ENCODE measurements around the gene KIAA1217.

KIAA1217 gene

DNA sequence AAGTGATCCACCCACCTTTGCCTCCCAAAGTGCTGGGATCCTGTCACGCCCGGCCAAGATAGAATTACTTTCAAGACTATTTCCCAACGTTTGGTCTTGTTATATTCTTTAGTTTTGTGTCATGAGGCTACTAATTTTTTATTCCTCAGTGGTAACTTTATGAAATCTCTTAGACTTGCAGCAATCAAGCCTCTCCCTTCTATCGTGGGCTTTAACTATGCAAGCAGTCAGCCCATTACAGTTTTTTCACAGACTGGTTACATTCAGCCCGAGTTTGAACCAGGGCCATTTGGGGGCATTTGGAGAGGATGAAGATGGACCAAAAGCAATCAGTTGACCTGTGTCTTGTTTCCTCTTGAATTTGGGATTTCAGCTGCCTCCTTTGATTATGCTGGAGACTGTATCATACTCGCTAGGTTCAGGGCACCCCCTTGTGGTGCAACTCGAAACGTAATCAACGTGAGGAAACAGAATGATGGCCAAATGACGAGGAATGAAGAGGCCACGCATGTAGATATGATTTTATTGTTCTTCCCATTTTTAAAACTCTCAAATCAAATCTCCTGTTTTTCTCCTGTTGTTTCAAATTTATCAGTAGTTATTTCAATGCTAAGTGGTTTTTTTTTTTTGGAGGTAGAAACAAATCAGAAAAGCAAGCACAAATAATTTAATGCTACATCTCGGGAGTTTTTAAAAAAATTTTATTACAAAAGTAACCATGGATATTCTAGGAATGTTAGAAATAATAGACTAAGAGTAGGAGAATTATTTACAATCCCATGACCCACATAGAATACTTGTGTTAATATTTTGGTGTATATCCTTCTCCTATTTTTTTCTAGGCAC lies 151.6 kb downstream of the KIAA1217 start:
- in situ Hi-C loops (cut with HindIII; ENCODE audit: low sequenced_read_pairs), result no loop called here
- no peak overlapping the region for H3K4me3 ChIP-seq (ENCODE audit: low read depth, low read length)
- peak; percentile 76 for DNase-seq (ENCODE audit: low read depth, low spot score)
- TF ChIP-seq, protein P1, sequence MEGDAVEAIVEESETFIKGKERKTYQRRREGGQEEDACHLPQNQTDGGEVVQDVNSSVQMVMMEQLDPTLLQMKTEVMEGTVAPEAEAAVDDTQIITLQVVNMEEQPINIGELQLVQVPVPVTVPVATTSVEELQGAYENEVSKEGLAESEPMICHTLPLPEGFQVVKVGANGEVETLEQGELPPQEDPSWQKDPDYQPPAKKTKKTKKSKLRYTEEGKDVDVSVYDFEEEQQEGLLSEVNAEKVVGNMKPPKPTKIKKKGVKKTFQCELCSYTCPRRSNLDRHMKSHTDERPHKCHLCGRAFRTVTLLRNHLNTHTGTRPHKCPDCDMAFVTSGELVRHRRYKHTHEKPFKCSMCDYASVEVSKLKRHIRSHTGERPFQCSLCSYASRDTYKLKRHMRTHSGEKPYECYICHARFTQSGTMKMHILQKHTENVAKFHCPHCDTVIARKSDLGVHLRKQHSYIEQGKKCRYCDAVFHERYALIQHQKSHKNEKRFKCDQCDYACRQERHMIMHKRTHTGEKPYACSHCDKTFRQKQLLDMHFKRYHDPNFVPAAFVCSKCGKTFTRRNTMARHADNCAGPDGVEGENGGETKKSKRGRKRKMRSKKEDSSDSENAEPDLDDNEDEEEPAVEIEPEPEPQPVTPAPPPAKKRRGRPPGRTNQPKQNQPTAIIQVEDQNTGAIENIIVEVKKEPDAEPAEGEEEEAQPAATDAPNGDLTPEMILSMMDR (IDR thresholded peaks at IDR 0.05; ENCODE audit: low read depth, low read length), result peak; percentile 78

DNA sequence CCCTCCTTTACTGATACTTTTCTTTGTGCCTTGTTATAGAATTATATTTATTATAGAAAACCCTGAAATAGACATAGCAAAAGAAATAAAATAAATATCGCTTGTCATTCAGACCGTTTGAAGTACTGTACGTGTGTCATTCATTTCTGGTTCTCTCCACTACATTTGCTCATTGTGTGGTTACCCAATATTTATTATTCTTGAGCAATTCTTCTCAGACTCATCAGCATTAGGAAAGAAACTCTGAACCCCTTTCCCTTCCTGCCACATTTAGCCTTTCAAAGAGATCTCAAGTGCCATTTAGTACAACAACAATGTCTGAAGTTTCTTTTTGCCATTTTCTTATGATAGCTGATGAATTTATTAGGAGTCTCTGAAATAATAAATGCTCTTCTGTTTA lies 154.1 kb downstream of the KIAA1217 start:
- TF ChIP-seq, protein P1 (IDR thresholded peaks at IDR 0.05; ENCODE audit: low read depth, low read length), result no peak

DNA sequence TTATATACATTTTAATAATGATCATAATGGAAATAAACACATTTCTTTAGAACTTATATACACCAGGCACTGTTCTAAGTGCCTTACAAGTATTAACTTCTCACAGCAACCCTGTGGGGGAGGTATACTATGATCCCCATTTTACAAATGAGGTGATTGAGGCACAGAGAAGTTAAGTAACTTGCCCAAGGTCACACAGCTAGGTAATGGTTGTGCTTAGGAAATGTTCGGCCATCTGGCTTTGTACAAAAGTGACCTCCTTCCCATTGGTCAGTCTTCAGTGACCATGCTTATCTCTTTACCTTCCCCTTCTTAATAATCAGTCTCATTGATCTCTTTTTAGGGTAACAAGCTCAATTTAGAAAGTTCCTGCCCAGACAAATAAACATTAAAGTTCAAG lies 158.8 kb downstream of the KIAA1217 start:
- in situ Hi-C loops (cut with HindIII; ENCODE audit: low sequenced_read_pairs), result no loop called here
- TF ChIP-seq, protein P1 (IDR thresholded peaks at IDR 0.05; ENCODE audit: low read depth, low read length), result no peak
- H3K4me3 ChIP-seq (ENCODE audit: low read depth, low read length), result no peak overlapping the region
- no peak for DNase-seq (ENCODE audit: low read depth, low spot score)

More for the DNA sequence above, 154.1 kb downstream of the KIAA1217 start:
- peak; percentile 43 for DNase-seq (ENCODE audit: low read depth, low spot score)
- in situ Hi-C loops (cut with HindIII; ENCODE audit: low sequenced_read_pairs), result no loop called here
- no peak overlapping the region for H3K4me3 ChIP-seq (ENCODE audit: low read depth, low read length)

DNA sequence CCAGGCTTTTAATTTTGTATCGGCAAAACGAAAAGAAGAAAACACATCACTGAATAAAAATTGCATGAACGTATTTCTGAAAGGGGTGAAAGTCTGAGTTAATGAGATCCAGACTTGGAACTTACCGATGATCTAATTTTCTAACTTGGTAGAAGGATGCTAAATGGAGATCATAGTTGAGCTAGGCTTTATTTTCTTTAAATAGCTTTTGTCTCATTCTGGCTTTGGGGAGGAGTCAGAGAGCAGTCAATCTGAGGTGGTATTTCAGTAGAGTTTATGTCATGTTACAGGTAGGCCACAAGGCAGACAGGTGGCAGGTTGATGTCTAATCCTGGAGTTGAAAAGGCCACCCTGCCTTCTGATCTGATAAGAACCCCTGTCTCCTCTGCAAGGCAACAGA lies 161.9 kb downstream of the KIAA1217 start:
- no peak for DNase-seq (ENCODE audit: low read depth, low spot score)
- no peak overlapping the region for H3K4me3 ChIP-seq (ENCODE audit: low read depth, low read length)
- TF ChIP-seq, protein P1 (IDR thresholded peaks at IDR 0.05; ENCODE audit: low read depth, low read length), result peak; percentile 25
- in situ Hi-C loops (cut with HindIII; ENCODE audit: low sequenced_read_pairs), result no loop called here

DNA sequence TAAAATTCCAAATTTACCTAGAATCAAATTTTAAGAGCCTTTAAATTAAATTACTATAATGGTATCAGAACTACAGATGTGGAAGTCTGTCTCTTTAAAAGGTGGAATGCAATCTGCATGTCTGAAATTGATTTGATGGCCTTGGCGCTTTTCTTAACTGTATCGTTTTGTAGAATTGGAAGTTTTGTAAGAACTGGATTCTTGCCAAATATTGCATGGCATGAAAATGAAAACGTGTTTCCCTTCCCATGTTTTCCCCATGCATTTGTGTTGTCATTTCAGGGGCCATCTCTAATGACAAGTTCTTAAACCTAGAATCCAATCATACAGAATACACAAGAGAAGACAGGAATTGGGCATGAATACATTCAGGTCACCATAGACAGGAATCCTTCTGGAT lies 162.5 kb downstream of the KIAA1217 start:
- no peak for DNase-seq (ENCODE audit: low read depth, low spot score)
- TF ChIP-seq, protein P1 (IDR thresholded peaks at IDR 0.05; ENCODE audit: low read depth, low read length), result no peak
- in situ Hi-C loops (cut with HindIII; ENCODE audit: low sequenced_read_pairs), result no loop called here
- no peak overlapping the region for H3K4me3 ChIP-seq (ENCODE audit: low read depth, low read length)

DNA sequence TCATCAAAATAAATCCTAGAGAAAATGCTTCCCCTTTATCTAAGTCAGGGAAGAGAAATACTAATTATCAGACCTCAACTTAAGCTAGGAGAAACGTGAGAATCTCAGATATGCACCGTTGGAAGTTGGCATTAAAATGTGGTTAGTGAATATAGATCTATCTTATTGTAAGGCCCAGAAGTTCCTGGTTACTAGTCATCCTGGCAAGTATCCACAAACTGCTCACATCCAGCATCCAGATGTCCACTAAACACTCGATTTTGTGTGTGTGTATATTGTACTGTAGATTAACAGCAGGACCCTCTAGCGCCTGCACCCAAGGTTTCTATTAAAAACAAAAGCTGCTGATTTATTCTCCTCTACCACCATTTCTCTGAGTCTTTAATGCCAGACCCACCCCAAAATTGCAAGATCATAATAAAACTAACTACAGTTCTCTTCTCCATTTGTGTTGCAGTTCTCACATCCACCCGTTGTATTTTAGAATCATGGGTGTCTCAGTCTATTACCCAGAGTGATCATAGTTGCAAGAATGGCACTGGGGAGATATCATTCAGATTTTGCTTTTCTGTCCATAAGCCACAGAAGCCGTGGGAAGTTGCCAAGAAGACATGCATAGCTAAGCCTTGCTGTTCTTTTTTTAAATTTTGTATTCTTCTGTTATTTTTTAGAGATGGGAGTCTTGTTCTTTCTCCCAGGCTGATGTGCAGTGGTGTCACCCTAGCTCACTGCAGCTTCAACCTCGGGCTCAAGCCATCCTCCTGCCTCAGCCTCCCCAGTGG lies 165.4 kb downstream of the KIAA1217 start:
- H3K4me3 ChIP-seq (ENCODE audit: low read depth, low read length), result no peak overlapping the region
- DNase-seq (ENCODE audit: low read depth, low spot score), result peak; percentile 87
- TF ChIP-seq, protein P1 (IDR thresholded peaks at IDR 0.05; ENCODE audit: low read depth, low read length), result no peak
- in situ Hi-C loops (cut with HindIII; ENCODE audit: low sequenced_read_pairs), result no loop called here

Data from astrocyte of the spinal cord (primary cell).